Ramos (cell line): ENCODE results near the gene FARS2.
"Not testable (repeated sequence)": the region's sequence is repeated elsewhere in the genome, so short reads cannot be mapped to it uniquely, and the experiment has no call there.

Experiments used
- in situ Hi-C: fragments of 300-500 bp; cut with MboI; formaldehyde crosslinking; loops from one replicate; pipeline ENCODE4 v1.14.3; 2022; ENCODE audit warnings: low sequenced_read_pairs; ENCODE audit not compliant: unreplicated experiment

FARS2 gene

DNA sequence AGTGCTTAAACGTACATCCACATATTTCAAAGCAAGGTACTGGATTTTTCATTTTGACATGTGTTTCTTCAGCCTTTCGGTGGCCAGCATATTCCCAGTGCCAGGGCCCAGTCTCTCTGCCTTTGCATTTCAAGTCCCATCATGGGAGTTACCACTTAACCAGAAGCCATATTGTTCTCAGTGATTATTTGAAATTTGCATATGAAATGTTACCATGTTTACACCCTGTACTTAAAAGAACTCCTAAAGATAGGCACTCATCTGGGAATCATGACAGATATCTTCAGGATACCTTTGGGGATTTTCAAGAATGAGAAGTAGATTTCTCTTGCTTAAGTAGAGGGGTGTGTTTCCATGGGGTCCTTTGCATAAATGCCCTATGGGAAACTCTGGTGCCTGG lies 377.9 kb downstream of the FARS2 start:
- in situ Hi-C loops, result no loop called here

DNA sequence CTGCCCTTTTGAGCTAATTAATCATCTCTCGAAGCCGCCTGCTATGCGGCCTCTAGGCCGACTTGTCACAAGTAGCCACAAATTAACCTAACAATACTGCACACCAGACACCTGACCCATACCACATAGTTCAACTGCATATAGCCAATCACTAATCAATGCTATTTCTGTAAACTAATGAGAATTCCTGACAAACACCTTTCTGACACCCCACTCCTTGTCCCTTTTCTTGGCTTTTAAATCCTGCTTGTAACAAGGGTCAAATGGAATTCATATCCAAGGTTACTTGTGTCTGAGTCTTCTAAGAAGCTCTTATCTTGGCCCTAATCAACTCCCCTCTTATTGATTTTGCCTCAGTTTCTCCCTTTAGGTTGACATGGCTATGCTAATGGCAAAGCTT lies 379.3 kb downstream of the FARS2 start:
- in situ Hi-C loops, result no loop called here

DNA sequence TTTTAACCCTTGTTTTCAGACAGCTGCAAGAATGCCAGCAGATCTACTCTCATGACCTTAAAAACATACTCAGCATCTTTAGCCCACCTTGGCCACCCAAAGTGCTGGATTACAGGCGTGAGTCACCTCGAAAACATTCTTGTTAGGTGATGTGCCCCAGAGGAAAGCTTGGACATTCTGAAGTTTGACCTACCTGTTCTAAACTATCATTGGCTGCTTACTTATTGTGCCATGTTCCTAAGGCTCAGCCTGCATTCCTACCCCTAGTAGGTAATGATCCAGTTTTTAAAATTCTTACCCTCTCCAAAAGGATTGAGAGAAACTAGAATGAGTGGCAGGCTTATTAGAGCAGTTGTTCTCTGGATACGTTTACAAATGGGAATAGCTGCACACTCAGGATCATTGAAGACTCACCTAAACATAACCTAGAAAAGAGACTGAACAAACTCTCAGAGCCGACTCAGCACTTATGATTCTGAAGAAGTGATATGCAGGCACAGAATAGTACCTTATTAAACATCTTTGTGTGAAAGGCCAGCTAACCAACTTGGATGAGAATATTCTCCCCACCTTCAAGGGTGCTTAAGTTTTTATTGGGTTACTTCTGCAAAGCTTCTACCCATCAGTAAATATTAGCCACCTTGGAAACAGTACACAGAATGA lies 383.3 kb downstream of the FARS2 start:
- in situ Hi-C loops, result no loop called here

GRCh38 chr6:5645328-5646290 lies 384.3 kb downstream of the FARS2 start:
- in situ Hi-C loops, result no loop called here

- in situ Hi-C loops, result no loop called here
Observed at GRCh38 chr6:5652406-5653137, 391.3 kb downstream of the FARS2 start.

DNA sequence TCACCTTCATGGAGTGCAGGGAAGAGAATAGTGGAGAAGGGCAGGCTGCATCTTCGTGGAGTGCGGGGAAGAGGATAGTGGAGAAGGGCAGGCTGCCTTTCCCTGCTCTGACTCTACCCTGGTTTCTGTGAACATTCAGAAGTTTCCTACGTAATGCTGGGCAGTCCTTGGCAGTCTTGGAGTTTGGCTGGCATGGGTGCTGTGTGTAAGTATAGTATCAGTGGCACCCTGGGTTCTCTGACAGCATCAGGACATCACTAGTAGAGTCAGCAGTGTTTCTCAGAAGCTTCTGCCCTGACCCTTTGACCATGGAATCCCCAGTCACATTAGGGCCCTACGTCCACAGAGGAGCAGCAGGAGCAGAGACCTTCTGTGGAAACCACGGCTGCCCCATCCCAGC lies 392.5 kb downstream of the FARS2 start:
- in situ Hi-C loops, result no loop called here

GRCh38 chr6:5656226-5656625 lies 394.9 kb downstream of the FARS2 start:
- in situ Hi-C loops, result no loop called here

DNA sequence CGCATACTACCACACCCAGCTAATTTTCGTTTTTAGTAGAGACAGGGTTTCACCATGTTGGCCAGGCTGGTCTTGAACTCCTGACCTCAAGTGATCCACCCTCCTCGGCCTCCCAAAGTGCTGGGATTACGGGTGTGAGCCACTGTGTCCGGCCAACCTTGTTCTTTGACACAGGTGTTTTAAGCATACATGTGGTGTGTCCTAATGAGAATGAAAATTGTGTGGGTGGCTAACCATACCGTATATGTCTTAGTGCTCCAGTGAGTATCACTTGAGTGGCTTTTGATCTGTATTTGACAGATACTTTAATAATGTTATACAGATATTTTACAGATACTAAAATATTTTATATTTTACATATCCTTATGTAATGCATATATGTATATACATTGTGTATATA lies 395.4 kb downstream of the FARS2 start:
- in situ Hi-C loops, result not testable (repeated sequence)

GRCh38 chr6:5657684-5658430 lies 396.5 kb downstream of the FARS2 start:
- in situ Hi-C loops, result no loop called here

GRCh38 chr6:5659467-5659866 lies 398.2 kb downstream of the FARS2 start:
- in situ Hi-C loops, result no loop called here

DNA sequence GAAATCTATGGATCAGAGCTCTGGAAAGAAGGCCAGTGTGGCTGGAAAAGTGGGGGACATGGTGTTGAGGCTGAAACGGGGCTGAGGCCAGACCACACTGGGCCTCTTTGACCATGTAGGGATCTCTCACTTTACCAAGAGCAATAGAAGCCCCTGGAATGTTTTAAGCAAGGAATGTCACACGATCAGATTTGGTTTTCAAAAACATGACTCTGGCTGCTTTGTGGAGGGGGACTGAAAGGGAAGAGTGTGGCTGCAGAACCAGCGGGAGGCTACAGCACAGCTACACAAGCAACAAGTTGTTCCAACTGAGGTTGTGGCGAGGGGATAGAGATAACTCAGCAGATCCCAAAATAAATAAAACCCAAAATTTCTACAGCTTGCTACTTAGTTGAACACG lies 399.5 kb downstream of the FARS2 start:
- in situ Hi-C loops, result no loop called here

DNA sequence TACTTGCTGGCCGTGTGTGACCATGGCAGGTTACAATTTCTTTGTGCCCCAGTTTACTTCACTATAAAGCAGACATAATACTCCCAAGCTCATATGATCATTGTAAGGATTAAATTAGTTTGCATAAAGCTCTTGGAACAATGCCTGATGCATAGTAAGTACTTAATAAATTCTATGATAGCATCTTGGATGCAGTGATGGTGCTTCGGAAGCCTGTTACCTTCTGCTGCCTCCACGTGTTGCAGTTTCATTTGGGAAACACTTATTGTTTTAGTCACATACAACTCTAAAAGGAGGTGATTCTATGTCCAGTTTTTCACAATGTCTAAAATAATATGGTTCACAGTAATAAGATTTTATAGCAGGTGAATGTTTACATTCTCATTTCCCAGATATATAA lies 401.5 kb downstream of the FARS2 start:
- in situ Hi-C loops, result no loop called here

DNA sequence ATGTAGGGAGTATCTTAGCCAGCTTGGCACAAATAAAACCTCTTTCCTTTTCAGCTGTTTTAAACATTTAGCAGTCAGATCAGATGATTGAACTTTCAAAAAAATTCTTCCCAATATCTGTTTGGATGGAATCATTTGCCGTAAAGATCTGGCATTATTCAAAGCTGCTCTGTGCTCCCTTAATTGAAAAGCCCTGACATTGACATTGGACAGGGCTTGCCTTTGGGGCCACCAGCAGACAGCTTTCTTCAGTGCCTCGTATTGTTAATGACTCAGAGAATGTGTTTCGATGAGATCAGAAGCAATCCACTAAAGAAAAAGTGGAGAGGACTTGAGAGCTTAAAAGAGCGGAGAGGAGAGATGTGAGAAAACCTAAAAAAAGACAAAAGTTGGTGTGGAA lies 401.9 kb downstream of the FARS2 start:
- in situ Hi-C loops, result no loop called here

DNA sequence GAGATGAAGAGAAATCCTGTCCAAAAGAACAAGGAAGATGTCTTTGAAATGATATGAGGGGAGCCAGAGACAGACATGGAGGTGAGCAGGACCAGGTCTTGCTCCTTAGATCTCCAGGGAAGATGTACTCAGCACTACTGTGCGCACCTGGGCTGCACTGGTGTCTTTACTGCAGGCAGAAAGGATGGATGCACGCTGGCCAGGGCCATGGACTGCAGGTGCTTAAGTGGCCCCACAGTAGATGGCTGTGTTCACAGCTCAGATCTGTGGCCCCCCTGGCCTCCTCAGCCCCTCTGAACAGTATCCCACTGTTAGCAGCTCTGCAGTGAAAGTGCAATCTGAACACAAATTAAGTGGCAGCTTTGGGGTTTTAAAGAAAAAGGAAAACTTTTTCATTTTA lies 402.4 kb downstream of the FARS2 start:
- in situ Hi-C loops, result no loop called here

DNA sequence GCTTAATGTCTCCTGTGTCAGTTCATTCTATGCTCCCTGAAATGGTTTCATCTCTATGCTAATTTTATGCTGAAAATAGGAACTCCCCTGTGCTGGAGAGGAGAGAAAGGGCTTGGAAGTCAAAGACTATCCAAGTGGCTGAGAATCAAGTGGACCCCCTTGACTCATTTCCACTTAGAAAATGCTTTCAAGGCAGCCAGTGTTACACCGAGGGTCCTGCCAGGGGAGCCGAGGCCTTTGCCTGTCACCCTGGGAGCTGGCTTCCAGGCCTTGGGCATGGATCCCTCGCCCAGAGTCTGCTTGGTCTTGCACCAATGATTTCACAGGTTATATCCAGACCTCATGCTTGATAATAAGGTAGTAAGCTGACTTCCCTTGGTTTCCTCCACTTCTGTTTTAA lies 402.8 kb downstream of the FARS2 start:
- in situ Hi-C loops, result no loop called here

DNA sequence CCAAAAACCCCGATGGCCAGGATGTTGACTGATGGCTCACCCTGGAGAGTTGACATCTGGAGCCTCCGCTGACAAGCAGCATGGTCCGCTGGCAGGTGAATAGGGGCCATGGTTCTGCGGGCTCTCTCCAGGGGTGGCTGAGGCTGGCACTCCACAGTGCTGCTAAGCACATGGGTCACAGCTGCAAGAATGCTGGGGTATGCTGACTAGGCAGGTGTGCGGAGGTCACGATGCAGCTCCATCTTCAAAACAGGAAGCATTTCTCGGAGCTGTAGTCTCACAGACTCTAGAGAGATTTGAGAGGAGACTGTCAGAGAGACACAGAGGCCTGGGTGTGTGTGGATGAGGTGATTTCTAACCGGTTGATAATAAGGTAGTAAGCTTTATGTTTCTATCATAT lies 403.9 kb downstream of the FARS2 start:
- in situ Hi-C loops, result no loop called here

- in situ Hi-C loops, result no loop called here
Observed at GRCh38 chr6:5665667-5666066, 404.4 kb downstream of the FARS2 start.

- in situ Hi-C loops, result no loop called here
Observed at GRCh38 chr6:5666695-5667094, 405.4 kb downstream of the FARS2 start.

GRCh38 chr6:5667737-5668136 lies 406.4 kb downstream of the FARS2 start:
- in situ Hi-C loops, result no loop called here

DNA sequence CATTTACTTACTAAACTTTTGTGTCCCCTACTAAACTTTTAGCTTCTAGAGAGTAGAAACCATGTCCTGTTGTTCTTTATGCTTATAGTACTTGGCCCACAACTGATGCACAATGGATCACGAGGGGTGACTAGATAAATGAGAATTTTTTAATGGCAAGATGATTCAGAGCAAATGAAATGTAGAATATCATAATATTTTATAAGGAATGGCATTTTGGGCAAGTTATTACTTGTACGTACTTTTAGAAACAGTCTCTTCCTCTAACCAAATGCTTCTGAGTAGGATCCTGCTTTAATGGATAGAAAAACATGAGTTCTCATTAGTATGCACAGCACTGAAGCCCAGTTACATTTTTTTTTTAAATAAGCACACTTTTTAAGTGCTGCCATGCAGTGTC lies 409.1 kb downstream of the FARS2 start:
- in situ Hi-C loops, result no loop called here
